GM21447 (cell line): ENCODE measurements around the gene TOGARAM2.
"Not testable (repeated sequence)": the region's sequence is repeated elsewhere in the genome, so short reads cannot be mapped to it uniquely, and the experiment has no call there.

ENCODE experiments used
- ATAC-seq: cut with Tn5 transposase; IDR thresholded peaks from one replicate; pipeline ENCODE4 v1.9.1; 2021; ENCODE audit not compliant: unreplicated experiment

Gene TOGARAM2

GRCh38 chr2:29071032-29071975 is 90.2 kb downstream of the TOGARAM2 start:
- no peak for ATAC-seq

DNA sequence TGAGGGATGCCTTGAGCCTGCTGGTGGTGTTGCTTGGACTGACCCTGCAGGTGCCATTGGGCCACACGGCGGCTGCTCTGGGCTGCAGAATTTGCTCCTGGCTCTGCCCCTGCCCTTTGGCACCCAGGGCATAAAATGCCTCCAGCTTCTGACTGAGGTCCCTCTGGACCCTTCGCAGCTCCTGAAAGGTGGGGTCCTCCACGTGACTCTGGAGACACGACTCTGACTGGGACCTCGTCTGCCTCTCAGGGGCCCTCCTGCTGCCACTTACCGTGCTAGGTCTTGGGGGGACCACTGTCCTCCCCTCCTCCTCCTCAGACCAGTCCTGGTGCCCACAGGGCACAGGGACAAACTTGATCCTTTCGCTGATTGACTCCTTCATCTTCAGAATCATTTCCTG is 91.2 kb downstream of the TOGARAM2 start:
- no peak for ATAC-seq

DNA sequence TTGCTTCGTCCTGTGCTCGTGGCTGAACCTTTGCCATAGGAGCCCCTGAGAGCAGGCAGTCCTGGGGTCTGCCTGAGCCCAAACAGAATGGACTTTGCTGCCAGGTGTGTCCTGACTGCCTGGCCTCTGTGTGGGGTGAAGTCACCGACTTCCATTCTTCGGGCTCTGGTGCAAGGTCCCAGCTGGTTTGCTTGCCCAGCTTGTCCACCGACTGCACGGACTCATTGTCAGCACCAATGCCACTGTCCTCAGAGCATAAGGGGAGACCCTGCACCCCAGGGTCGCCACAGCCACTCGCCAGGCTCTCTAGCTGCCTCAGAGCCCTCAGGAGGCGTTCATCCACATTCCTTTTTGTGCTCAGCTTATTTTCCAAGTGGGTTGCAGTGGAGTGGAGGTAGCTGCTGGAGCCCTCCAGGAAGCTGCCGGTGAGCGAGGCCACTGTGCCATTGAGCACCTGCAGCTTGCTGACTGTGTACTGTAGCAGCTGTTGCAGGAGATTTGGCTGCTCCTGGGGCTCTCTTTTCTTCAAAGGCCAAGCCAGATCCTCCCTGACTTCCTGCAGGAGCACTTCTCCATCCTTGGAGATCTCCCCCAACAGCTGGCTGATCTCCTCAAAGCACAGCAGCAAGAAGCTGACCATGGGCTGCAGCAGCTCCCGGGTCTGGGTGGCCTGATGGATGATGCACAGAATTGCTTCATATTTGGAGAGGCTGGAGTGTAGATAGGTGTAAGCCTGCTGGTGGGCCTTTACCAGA is 92.0 kb downstream of the TOGARAM2 start:
- no peak for ATAC-seq

GRCh38 chr2:29073933-29074332 is 92.8 kb downstream of the TOGARAM2 start:
- no peak for ATAC-seq

DNA sequence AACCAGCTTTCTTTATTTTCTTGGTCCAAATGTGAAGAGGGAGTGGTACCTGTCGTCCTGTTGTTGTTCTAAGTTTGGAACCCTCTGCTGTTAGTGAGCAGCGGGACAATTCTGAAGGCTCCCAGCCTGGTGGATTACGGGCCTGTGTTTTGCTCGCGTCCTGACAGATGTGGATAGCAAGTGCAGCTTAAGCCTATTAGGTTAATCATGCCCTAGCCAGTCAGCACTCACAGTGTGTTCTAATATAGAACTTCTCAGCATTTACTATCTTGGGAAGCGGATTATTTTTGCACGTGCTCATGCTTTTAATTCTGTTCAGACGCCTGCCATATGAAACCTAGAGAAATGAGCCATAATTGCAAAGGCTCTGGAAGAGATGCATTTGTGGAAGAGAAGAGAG is 93.3 kb downstream of the TOGARAM2 start, which contains the start of gene PCARE:
Gene PCARE, minus strand, starts transcription at position 113 of the 400 bp plus-strand sequence. CDS start 262 bp downstream, outside the sequence.
- ATAC-seq = no peak

DNA sequence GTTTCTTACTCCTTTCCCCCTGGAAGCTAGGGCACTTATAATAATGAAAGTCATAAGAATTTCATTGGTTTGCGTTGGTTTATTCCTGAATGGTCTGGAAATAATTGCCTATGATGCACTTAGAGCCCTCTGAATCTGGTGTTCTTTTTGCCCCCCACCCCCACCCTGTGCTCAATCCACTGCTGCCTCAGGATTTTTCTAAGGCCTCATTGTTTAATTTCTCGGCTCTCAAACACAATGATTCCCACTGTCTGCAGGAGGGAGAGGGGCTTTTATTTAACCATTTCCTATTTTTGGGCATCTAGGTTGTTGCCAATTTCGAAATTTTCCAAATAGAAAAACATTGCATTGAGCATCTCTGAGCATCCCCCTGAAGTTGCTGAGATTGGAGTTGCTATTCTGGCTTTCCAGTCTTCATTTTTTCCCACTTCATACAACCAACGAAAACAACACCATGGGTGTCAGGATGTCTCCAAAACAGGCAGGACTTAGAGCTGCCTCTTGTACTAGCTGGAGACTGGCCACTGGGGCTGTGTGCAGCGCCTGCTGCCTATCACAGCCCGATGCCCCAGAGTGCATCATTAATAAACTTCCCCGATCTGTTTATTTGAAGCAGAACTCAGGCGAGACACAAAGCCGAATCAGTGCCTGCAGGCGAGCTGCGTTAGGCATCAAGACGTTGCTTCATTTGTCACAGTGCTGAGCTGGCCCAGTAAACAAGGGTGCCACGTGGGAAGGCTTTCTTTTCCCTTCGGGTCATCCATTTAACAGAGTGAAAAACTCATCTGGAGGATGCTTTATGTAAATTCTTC is 95.0 kb downstream of the TOGARAM2 start:
- ATAC-seq = no peak

DNA sequence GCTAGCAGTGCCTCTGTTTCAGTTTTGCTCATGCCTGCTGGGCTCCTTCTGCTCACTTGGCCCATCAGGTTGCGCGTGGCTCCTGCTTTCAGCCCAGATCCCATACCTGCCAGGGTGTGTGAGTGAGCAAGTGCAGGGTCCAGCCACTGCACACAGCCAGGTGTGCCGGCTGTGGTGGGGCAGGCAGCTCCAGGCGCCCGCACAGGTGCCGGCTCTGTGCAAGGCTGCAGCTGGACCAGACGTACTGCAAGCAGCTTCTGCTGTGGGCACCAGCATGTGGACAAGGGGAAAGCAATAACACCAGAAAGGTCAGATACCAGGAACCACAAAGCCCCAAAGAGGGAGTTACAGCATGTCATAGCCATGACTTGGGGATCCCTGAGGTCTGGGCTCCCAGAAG is 98.8 kb downstream of the TOGARAM2 start:
- no peak for ATAC-seq

- ATAC-seq = no peak
Measured at GRCh38 chr2:29080886-29081743, 100.0 kb downstream of the TOGARAM2 start.

DNA sequence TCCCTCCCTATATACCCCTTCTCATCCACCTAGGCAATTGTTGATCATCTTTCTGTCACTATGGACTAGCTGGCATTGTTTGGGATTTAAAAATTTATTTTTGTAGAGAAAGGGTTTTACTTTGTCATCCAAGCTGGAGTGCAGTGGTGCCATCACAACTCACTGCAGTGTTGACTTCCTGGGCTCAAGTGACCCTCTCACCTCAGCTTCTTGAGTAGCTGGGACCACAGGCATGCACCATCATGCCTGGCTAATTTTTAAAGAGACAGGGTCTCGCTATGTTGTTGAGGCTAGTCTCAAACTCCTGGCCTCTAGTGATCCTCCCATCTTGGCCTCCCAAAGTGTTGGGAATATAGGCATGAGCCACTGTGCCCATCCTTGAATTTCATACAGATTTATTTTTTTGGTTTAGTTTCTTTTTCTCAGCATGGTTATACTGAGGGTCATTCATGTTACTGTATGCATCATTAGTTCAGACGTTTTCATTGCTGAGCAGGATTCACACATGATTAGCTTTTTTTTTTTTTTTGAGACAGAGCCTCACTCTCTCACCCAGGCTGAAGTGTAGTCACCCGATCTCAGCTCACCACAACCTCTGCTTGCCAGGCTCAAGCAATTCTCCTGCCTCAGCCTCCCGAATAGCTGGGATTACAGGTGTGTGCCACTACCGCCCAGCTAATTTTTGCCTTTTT is 101.9 kb downstream of the TOGARAM2 start:
- peak; percentile 64 for ATAC-seq

GRCh38 chr2:29084554-29084953 is 103.5 kb downstream of the TOGARAM2 start:
- ATAC-seq = no peak

DNA sequence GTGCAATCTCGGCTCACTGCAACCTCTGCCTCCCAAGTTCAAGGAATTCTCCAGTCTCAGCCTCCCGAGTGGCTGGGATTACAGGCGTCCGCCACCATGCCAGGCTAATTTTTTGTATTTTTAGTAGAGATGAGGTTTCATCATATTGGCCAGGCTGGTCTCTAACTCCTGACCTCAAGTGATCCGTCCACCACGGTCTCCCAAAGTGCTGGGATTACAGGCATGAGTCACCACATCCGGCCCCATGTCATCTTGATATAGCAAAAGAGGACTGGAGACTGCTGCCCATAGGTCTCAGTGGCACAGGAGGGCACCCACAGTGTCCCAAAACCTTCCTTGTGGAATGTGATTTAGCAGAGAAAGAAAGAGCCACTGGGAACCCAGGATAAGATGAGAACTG is 109.2 kb downstream of the TOGARAM2 start:
- not testable (repeated sequence) for ATAC-seq

GRCh38 chr2:29096969-29097368 is 115.9 kb downstream of the TOGARAM2 start:
- no peak for ATAC-seq

GRCh38 chr2:29097569-29097968 is 116.5 kb downstream of the TOGARAM2 start:
- no peak for ATAC-seq

GRCh38 chr2:29100564-29100963 is 119.5 kb downstream of the TOGARAM2 start:
- no peak for ATAC-seq
